ENCODE data around the gene PREX1.

The PREX1 gene

GRCh38 chr20:48826069-48826468, 1.7 kb downstream of the PREX1 start:
- no peak for DNase-seq (ENCODE audit: low read depth)

DNA sequence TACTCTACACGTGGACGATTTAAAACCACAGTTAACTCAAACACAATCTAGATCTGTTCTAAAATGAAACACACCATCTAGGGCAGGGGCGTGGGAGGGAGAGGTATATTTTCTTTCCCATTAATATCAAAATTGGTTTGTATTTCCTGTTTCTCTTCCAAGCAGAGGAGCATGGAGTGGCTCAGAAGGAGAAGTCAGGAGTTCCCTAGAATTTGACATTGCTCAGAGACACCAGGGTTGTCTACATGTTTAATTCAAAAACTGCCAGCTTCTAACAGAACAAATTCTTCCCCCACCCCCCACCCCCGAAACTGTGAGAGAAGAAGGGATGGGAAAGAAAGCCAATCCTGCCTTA, 2.3 kb downstream of the PREX1 start:
- DNase-seq (ENCODE audit: low read depth): no peak

GRCh38 chr20:48824830-48825565, 2.8 kb downstream of the PREX1 start:
- no peak for DNase-seq (ENCODE audit: low read depth)

DNA sequence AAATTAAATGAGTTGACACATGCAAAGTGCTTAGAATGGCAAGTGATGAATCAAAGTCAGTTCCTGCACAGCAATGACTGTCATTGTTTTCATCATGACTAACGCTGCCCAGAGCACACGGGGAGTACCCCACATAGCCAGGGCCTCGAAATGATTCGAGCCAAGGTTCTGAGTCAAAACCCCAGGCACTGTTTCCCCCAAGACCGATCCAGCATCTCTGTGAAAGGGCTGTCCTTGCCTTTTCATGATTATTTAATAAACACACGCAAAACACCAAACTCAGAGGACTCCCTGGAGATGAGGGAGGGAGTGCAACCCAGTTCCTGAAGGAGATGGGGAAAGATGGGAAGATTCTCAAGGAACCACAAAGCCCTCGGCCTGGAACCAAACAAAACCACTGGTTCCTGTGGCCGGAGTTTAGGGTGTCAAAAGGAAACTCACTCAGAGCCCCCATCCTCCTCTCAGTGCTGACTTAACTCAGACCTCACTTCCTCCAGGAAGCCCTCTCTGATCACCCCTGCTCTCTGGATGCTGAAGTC, 3.8 kb downstream of the PREX1 start:
- DNase-seq (ENCODE audit: low read depth): peak; percentile 50

DNA sequence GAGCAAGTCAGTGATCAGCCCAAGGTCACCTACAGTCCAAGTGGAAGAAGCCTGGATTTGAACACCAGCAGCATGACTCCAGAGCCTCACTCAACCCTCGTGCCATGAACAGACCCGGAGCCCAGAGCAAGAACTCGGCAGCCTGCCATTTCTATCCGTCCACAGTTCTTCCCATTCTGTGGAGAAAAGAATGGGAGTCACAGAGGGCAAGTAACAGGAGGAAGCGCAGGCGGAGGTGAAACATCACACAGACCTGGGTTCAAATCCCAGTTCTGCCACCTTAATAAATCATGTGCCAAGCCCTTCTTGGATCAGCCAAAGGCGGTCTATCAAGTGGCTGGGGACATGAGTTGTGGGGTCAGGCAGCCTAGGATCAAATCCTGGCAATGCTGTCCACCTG, 4.3 kb downstream of the PREX1 start:
- DNase-seq (ENCODE audit: low read depth): no peak

GRCh38 chr20:48822879-48823385, 4.9 kb downstream of the PREX1 start:
- DNase-seq (ENCODE audit: low read depth): no peak

- DNase-seq (ENCODE audit: low read depth): no peak
Observed at GRCh38 chr20:48822178-48822577, 5.6 kb downstream of the PREX1 start.

GRCh38 chr20:48821261-48821920, 6.4 kb downstream of the PREX1 start:
- DNase-seq (ENCODE audit: low read depth): no peak

- DNase-seq (ENCODE audit: low read depth): no peak
Observed at GRCh38 chr20:48820649-48820973, 7.2 kb downstream of the PREX1 start.

DNA sequence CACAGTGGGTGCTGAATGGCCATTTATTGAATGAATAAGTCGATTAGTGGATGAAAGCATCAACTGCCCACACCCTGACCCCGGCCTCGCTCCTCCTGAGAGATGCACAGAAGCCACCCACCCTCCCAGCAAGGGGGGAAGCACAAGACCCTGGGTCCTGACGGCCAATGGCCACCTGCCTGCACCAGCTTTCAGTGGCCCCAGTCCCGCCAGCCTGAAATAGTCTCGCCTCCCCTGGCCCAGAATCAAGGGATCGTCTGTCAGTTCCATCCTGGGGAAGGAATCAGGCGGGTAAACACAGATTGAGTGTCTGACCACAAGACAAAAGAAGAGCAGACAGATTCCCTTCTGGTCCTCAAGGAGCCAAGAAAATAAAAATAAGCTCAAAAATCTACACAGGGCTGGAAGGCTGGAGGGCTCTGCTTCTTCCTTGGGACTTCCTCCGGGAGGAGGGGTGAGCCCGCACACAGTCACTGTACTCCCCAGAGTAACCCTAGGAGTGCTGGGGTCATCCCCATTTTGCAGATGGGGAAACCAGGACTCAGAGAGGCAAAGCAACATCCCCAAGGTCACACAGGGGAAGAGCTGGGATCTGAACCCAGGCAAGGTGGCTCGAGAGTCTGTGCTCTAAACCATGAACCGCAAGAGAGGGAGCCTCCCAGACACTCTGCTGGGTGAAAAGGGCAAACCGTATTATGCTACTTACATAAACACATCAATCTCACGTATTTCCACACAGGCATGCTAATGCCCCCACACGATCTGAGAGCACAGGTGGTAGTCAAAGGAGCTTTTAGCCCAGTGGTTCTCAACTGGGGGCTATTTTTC, 7.8 kb downstream of the PREX1 start:
- no peak for DNase-seq (ENCODE audit: low read depth)

DNA sequence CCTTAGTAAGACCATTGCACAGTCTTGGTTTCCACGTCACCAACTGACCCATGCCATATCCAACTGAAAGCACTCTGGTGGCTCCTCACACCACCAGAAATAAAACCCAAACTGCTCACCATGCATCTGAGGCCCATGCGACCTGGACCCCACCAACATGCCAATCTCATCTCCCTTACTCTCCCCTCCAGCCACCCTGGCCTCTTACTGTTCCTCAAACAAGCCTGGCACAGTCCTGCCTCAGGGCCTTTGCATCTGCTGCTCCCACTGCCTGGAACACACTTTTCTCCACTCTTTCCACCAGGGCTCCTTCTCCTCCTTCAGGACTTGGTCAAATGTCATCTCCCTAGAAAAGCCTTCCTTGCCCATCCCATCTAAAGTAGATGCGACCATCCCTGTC, 8.7 kb downstream of the PREX1 start:
- no peak for DNase-seq (ENCODE audit: low read depth)

DNA sequence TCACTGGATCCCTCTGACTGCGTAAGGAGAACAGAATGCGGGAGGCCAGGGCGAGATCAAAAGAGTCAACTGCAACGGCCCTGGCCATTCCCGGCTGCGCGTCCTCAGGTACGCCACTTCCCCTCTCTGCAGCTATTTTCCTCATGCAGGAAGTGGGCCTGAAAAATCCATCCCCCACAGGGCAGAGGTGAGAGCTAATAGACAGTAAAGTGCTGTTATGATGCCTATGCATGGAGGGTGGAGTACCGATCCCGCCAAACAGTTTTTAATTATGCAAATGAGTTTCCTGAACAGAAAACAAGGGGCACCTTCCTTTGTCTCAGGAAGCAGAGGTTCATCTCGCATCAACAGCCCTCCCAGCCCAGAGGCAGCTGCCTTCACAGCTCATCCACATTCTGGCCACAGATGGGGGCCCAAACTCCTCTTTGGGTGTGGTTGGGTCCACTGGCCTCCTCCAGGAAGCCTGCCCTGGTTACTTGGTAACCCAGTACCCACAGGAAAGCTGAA, 9.3 kb downstream of the PREX1 start:
- no peak for DNase-seq (ENCODE audit: low read depth)

DNA sequence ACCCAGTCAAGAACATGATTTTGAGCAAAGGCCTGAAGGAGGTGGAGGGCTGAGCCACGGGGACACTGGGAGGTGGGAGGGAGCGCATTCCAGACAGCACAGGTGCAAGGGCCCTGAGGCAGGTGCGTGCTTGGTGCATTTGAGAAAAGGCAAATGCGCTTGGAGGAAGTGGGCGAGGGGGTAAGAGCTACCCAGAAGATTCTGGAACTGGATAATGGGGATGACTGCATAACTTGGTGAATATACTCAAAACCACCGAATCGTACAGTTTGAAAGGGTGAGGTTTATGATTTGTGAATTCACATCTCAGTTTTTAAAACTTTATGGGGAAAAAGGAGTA, 9.8 kb downstream of the PREX1 start:
- no peak for DNase-seq (ENCODE audit: low read depth)

DNA sequence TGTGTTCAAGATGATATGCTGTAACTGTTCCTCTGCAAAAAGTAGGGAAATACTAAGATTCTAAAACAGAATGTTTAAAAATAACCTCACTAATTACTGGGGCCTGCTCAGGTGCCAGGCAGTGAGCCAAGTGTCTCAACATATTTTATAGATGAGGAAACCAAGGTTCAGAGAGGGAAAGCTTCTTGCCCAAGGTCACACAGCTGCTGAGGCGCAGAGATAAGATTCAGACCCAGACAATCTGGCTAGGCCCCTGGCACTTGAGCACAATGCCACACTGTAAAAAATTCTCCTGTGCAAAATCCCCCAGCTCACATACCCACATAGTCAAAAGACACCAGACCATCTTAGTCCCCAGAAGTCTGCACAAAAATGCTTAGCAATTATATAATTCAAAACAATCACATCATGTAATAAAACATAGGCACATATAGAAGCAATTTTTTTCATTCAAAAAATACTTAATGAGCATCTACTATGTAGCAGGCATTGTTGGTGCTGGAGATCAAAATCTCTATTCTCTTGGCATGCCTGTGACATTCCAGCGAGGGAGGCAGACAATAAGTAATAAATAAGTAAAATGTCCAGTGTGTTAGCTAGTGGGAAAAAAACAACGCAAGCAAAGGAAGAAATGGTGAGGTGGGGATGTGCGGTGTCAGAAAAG, 10.3 kb downstream of the PREX1 start:
- DNase-seq (ENCODE audit: low read depth): no peak

DNA sequence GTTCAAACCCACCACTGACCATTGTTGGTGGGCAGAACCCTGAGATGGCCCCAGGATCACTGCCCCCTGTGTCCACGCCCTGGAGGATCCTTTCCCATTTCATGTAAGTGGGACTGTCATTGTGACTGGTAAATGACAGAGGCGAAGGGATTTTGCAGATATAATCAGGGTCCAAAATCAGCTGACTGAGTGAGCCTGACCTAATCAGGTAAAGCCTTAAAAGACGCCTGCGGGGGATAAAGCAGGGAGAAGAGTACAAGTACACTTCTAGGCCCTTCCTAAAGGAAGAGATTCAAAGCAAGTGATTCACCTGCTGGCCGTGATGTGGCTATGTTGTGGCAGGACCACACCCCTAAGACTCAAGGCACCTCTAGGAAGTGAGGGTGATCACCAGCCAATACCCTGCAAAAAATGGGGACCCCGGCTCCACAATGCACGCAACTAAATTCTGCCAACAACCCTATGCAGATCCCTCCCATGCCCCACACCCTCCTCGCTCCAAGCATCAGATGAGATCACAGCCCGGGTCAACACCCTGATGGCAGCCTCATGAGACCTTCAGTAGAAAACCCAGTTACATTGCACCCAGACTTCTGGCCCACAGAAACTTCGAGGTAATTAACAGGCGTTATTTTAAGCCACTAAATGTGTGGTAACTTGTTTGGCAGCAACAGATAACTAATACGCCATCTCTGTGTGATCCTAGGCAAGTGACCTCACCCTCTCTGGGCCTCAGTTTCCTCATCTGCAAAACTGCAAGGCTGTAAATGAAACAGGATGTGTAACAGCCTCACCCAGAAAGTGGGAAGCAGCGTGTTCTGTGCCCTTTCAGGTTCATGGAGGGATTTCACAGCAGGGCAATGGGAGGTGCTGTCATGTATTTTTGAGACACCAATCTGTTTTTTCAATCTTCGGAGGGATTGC, 11.3 kb downstream of the PREX1 start:
- no peak for DNase-seq (ENCODE audit: low read depth)

GRCh38 chr20:48815537-48815936, 12.3 kb downstream of the PREX1 start:
- no peak for DNase-seq (ENCODE audit: low read depth)

DNA sequence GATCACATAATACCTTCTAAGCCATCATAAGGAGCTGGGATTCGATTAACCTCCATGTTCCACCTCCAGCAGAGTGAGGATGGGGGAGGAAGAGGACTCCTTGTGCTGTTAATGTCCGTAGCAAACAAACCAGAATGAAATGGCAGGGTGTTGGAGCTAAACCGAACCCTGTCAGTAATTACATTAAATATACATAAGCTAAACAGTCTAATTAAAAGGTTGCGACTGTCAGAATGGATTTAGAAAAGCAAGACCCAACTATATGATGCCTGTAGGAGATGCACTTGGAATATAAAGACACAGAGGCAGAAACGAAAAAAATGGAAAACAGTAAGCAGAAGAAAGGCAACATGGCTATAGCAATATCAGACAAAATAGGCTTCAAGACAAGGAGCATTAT, 13.2 kb downstream of the PREX1 start:
- DNase-seq (ENCODE audit: low read depth): no peak

GRCh38 chr20:48813930-48814546, 13.8 kb downstream of the PREX1 start:
- no peak for DNase-seq (ENCODE audit: low read depth)

- DNase-seq (ENCODE audit: low read depth): no peak
Observed at GRCh38 chr20:48813446-48813747, 14.4 kb downstream of the PREX1 start.

GRCh38 chr20:48812600-48813445, 15.0 kb downstream of the PREX1 start:
- DNase-seq (ENCODE audit: low read depth): no peak
